AG20443 (cell line): ENCODE measurements around the gene ARHGAP42.
A peak's percentile ranks its signal among the peaks of the same experiment; 100 is the strongest.
"Not testable (repeated sequence)": the region's sequence is repeated elsewhere in the genome, so short reads cannot be mapped to it uniquely, and the experiment has no call there.

ENCODE experiments used
- DNase-seq: peaks from one replicate; pipeline ENCODE4 v3.0.0; 2012; ENCODE audit warnings: low spot score, mixed read lengths

Gene ARHGAP42

DNA sequence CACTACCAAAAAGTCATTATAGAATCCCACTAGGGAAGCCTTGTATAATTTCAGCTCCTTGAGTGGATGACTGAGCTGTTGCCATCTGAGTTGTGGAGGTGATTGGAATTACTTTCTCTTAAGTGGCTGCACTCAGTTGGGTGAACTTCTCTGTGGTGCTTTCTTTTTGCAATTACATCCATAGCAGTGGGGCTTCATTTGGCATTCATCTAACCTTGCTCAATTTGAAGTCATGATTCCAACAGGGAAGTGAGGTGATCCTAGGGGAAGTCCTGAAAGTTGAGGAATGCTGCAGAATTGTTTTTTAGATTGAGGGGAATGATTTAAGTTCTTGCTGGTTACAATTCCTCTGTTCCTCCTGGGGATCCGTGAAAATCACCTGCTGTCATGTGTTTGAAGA, 39.6 kb downstream of the ARHGAP42 start:
- DNase-seq, result no peak

DNA sequence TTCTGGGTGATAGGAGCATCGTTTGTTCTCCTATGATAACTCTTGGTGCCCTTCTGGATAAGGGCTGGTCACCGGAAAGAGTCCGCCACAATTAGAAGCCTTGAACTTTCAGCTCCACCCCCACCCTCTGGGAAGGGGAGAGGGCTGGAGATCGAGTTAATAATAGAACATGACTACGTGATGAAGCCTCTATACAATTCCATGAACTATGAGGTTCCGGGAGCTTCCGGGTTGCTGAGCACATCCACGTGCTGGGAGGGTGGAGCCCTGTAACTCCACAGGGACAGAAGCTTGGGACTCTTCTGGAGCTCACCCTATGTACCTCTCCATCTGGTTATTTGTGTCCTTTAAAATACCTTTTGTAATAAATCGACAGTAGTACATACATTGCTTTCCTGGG, 40.3 kb downstream of the ARHGAP42 start:
- DNase-seq, result no peak

DNA sequence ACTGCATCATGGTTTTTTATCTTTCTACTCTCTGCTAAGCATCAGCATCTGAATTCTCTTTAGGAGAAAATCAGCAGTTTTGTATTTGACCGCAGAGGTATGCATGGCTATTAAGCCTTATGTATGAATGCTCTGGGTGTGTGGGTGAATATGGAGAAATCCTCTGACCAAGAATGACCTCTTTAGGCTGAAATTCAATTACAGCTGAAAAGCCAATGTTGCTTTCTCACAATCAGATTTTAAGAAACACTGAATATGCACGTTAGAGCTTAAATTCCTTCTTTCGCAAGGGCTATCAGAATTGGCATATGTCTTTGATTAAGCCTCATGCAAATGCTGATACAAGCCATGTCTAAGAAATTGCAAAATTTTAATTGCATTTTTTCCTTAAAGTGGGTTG, 43.2 kb downstream of the ARHGAP42 start:
- peak; percentile 28 for DNase-seq

DNA sequence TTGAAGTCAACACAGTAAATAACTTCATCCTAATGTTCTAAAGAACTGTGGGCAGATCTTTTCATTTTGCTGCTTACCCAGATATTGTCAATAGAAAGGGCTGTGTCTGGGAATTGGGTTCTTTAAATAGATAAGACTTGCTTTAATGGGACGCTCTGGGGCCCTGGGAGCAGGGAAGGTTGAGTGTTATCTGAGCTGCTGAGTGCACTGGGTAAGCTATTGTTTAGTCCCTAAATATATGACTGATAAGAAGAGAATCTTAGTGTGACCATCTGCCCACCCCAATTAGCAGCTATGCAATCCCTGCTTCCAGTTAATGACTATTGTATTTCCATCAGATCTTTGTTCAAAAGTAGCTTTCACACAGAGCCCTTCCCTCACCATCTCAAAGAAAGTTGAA, 44.4 kb downstream of the ARHGAP42 start:
- no peak for DNase-seq

DNA sequence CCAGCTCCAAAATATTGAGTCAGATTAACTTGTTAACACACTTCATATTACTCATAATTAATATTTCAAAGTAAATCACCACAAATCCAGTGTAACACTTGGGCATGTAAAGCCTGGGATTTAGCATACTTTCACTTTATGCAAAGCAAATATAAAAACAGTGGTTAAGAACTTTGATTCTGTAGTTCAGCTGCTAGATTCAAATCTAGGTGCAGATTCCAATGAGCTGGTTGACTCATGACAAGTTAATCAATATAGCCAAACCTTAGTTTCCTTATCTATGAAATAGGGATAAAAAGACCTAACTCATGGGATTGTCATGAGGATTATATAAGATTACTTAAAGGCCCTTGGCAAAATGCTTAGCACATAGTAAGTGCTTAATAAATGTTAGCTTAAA, 45.9 kb downstream of the ARHGAP42 start:
- no peak for DNase-seq

DNA sequence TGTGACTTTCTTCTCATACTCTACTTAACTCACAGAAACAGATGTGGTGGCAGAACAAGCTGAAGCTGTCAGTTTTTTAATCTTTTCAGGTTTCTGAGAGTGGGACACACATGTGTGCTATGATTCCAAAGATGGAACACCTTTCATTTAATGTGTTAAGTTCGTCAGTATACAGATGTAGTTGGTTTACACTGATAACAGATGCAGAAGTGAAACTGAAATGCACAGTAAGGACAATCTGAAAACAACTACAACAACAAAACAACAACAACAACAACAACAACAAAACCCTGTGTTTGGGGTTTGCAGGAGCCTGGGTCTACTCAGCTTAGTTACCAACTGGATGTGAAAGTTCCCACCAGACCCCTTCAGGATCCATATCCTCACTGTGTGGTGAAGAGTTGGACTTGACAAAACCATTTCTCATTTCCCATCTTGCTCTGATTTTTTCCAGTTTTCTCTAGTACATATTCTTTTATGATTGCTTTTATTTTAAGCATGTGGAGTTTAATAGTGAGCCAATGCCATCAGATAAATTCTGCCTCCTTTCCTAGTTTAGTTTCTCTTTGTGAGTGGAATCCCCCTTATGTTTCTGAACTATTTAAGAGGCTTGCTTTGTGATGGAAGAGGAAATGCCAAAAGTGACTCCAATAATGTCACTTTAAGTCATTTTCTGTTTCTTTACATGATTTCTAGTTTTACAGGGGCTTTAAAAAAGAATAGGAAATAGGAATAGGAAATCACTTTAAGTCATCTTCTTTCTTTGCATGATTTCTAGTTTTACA, 47.8 kb downstream of the ARHGAP42 start:
- DNase-seq, result no peak

DNA sequence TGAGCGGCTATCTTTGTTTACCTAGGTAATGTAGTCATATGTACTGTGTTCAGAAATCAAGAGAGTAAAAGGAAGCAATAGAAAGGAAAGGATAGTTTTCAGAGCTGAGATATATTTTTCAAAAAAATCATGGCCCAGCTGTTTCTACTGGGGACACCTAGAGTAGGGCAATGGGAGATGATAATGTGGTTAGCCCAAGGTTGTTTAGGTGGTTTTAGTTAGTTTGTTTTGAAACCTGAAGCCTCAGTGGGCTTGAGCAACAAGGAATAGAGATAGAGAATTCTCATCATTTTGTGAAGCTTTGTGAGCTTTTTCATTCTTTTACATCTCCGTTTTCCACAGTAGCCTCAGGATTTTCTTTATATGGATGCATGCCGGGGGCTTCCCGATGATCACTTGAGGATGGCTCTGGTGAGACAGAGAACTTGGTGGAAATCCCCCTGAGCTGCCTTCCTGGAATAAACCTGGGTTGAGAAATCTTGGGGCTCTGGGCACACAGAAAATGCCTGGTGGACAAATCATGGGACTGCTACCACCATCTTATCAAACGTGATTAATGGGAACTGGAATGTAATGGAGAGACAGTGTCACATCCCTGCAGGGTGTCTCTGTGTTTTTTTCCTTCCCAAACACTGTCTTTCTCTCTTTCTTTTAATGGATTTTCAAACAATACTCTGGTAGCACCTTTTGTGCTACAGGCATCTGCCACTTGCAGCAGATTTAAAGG, 49.0 kb downstream of the ARHGAP42 start:
- DNase-seq, result no peak

DNA sequence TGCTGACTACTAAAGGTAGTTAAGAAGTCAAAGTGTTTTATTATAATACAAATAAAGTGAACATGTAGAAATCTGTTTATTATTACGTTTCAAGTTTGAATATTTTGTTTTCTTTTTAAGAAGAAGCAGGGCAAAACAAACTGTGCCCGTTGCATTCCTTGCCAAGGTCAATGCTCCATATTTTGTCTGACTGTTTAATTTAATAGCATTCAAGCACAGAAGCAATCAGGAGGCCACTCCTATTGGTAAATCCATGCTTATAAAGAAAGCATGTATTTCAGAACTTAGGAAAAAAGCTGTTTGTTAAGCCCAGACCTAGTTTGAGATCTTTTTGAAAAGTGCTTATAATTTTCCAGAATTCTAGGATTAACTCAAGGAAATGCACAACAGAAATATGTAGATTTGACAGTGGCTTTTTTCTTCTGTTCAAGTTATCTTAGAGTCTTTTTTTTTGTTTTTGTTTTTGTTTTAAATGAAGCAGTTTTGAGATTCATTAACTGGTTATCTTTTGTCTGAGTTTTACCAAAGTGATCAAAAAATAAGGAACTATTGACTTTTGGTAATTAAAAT, 51.7 kb downstream of the ARHGAP42 start:
- DNase-seq, result no peak

DNA sequence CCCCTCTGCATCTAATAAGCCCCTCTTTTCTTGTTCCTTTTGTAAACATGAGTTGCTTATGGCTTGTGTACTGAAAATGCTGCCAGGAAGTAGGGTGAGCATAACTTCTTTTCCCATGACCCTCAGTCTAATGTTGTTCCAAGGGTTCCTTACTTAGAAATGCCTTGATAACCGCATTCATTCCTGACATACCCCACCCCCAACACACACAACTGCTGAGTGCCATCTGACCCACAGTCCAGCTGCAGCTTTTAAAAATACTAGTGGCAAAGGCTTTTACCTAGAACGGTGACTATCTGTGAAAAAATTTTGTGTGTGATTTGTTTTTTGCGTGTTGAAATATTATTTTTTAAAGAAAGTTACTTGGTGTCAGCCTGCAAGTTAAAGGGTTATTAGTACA, 52.6 kb downstream of the ARHGAP42 start:
- no peak for DNase-seq

DNA sequence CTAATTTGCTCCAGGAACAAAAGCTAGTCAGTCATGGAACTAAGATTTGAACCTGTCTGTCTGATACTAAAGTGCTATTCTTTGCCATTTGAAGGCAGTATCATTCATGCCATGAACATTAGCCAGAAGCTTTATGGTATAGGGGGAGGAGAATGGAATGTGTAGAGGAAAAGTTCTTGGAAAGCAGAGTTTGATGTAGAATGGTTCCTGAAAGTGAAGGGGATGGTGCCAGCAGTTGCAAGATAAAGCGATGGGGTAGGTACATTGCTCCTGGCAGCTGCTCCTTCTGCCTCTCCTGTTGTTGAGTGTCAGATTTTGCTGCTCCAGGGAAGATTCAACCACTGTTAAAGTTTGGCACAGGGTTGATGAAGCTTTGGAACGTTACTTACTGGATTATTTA, 53.4 kb downstream of the ARHGAP42 start:
- no peak for DNase-seq

DNA sequence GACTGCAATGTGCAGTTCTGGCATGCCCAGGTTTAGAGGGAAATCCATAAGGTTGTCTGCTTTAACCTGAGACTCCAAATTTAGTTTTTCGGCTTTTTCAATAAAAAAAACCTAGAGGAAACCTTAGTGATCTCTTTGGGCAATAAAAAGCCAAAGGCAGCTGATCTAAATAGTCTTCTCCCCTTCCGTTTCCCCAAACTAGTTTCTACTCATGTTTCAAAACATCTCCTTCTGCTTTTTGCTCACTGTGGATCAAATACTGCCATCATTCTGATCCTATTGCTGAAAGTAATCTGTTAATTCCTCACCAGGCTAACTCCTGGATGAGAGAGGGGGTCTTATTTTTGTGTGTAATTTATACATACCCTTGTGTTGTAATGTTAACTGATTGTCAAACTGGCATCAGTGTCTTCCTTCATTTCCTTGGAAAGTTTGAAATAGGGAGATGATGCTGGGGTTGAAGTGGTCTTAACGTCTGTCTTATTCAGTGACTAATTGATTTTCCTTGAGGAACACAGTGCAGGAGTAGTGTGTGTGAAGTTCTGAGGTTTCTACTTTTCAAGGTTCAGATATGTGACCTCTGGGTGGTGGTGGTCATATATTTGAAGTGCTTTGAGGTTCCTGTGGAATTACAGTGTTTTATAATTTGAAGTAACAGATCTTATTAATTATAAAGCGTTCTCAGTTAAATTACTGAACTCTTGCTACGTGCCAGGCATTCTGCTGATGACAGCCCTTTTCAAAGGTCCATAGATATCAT, 55.0 kb downstream of the ARHGAP42 start:
- DNase-seq, result no peak

DNA sequence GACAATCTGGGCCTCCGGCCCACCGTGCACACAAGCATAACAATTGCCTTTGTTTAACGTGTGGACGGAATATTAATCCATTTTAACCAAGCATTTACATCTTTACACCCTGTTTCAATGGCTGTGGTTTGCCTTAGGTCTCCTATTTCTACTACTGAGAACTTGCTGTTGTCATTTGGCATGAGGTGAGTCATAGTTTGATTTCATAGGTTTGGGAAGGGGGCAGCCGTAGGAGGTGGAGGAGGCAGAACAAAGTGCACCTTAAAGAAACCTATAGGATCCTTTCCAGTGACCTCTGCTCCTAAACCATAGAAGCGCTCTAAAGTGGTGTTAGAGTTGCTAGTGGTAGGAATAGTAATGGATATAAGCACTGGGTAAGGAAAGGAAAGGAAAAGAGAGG, 59.4 kb downstream of the ARHGAP42 start:
- no peak for DNase-seq

DNA sequence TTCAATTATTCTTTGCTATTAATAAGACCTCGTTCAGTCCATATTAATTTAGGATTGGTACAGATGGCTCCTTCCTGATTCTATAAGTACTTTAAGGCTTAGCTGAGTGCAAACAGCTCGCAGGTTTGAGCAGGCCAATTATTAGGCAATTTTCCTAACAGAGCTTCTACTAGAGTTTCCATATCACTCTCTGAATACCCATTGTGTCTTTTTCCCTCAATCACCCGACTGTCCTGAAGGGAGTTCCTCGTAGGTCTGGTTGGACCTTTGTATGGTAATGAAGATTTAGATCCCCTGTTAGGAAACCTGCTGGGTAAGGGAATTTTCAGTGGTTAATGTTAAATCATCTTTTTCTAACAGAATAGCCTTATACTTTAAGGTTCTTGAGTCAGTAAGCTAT, 61.1 kb downstream of the ARHGAP42 start:
- no peak for DNase-seq

DNA sequence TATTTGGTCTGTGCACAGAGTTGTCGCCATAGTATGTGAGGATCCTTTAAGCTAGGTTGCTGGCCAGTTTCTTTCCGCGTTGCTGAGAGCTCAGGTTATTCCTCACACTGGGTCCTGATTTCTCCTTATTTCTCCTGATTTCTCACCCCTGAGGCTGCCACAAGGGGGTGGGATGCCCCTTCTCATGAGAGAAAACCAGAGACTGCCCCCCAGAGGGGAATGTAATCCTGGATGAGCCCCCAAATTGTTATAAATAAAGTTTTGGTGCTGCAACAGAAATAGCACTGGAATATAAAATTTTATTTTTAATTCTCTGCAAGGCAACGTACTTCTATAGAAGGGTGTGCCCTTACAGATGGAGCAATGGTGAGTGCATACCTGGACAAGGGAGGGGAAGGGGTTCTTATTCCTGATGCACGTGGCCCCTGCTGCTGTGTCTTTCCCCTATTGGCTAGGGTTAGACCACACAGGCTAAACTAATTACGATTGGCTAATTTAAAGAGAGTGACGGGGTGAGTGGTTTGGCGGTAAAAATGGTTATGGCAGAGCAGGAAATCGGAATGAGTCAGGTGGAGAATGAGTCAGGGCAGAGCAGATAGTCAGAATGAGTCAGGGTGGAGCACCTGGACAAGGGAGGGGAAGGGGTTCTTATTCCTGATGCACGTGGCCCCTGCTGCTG, 62.9 kb downstream of the ARHGAP42 start:
- not testable (repeated sequence) for DNase-seq

DNA sequence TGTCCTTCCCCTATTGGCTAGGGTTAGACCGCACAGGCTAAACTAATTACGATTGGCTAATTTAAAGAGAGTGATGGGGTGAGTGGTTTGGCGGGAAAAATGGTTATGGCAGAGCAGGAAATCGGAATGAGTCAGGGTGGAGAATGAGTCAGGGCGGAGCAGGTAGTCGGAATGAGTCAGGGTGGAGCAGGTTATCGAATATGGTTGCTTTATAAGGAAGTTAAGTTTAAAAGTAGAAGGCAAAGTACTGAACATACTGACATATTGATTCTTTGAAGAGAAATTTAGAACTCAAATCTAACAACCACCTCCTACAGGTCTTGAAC, 63.4 kb downstream of the ARHGAP42 start:
- DNase-seq, result not testable (repeated sequence)

DNA sequence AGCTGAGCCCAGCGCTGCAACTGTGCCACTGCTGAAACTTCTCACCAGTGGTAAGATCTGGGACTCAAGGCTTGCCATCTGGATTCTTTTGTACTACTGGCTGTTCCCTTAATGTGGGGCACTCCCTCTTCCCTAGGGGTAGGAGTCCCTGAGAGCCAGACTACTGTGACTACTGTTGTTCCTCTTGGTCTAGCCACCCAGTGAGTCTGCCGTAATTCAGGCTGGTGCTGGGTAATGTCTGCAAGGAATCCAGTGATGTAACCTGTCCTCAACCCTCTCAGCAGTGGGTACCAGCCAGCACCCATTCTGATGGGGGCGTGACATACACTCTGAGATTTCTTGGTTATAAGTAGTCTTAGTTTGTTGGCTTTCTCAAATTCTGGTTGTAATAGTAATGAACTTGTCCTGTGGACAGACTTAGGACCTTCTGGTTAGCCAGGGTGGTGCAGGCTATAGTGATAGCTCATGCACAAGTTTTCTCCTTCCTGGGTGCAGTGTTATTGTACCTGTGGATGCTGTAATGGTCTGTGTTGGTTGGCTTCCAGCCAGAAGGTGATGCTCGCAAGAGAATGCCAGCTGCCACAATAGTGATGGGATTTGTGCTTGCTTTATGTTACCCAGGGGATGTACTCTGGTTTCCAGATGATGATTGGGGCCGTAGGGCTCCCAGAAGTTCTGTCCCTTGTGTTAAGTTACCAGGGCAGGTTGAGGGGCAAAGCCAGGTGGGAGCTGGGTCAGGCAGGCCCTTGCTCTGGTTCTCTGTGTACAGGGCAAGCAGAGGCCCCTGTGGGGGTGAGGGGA, 65.5 kb downstream of the ARHGAP42 start:
- DNase-seq, result no peak

DNA sequence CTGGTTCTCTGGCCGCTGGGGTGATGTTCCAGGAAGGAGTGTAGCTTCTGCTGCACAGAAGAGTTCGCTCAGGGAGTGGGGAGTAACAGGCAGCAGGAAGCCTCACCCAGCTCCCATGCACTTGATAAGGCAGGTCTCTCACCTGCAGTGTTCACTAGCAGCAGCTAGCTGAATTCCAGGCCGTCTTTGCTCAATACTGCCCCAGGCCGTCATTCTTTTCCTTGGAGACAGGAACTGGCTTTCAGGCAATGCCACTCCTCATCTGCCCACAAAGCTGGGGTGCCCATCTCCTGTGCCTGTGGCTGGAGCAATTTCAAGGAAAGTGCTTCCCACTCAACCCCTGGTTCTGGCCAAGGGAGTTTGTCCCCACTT, 66.1 kb downstream of the ARHGAP42 start:
- no peak for DNase-seq

DNA sequence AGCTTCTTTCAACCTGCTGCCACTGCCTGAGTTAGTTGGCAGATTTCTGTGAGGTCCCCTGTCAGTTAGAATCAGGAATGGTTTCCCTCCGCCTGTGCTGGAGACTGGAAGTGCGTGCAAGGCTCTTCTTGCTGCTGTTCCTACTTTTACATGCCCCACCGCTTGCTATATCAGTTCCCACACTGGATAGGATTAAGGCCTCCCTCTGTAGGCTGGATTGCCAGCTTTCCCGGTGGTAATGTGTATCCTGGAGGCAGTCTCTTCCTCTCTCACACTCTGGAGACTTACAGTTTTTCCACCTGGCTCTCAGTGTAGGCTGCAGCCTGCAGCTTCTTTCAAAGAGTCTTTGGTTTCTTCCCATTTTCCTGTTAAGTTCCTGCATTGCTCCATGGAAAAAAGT, 66.5 kb downstream of the ARHGAP42 start:
- no peak for DNase-seq

DNA sequence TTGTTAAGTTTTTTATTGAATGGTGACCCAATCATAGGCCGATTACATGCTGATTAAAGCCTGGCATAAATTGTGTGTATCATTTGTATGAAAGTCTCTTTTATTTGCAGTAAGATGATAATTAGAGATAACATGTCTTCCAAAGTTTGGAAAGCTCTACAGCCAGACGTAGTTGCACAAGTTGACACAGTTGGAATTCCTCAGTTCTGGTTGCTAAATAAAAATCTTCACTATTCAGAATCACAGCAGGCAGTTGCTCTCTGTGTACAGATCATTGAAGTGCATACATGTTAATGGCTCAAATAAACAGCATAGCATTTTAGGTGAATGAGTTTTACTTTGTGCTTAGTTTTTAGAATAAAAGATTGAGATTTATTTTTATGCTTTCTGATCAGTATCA, 69.5 kb downstream of the ARHGAP42 start:
- no peak for DNase-seq

DNA sequence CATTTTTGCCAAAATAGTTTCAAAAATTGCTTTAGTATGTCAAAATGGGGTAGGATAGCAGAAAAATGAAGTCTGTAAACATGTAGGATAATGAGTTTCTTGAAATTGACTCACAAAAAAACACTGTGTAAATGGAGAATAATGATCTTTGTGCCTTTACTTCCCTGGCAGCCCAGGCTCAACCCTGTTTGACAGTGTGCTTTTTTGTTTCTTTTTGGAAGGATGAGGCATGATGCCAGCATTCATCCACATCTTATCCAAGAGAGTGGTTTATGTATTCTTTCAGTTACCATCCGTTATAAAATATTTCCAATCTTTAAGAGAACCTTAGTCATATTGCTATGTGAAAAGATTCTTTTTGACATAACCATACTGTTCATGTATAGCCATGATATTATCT, 70.6 kb downstream of the ARHGAP42 start:
- no peak for DNase-seq

DNA sequence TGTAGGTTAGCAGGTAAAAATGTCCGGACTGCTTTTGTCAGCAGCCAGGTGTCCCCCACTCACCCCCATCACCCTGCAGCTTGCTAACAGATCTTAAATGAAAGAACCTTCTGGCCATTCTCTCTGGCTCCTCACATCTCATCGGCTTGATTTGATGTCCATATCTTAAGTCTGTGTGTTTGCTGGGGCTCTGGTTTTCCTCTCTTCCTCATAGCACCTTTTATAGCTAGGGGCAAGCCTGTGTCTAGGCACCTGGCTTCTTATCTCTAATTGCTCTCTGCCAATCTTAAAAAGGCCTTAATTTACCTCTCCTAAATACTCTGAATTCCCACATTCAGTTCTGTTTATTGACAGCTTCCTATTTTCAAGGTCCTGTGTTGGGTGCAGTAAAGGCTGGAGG, 72.0 kb downstream of the ARHGAP42 start:
- no peak for DNase-seq
